Coronary artery (tissue), 2 donors: ENCODE results near the gene SP1.

ENCODE experiments used
- DNase-seq: peaks from one replicate; pipeline ENCODE4 v3.0.0-alpha.2; 2017; ENCODE audit warnings: low spot score
- H3K27ac ChIP-seq, 2 donors: fragments of 200-600 bp; sonication (generic); one replicate each; pipeline ENCODE4 v1.5.1; 2016 to 2019
- H3K4me3 ChIP-seq: fragments of 200-600 bp; sonication (generic); 2 replicates; pipeline ENCODE4 v1.5.1; 2016; ENCODE audit warnings: mild to moderate bottlenecking, moderate library complexity
- TF ChIP-seq, protein P1 (sequence below): fragments of 200-600 bp; sonication (generic); IDR thresholded peaks from one replicate; pipeline ENCODE4 v1.5.1; 2019; ENCODE audit warnings: antibody characterized with exemption

Gene SP1

GRCh38 chr12:53336181-53336681, 43.7 kb upstream of the SP1 start, which contains the start of gene SP7:
Gene SP7, minus strand, starts transcription at chr12:53336354. Its CDS starts 708 bp downstream, at chr12:53335646.
- H3K27ac ChIP-seq = no peak within 1 kb of the TSS
- H3K4me3 ChIP-seq = no peak within 1 kb of the TSS
- no peak for DNase-seq
- TF ChIP-seq, protein P1, sequence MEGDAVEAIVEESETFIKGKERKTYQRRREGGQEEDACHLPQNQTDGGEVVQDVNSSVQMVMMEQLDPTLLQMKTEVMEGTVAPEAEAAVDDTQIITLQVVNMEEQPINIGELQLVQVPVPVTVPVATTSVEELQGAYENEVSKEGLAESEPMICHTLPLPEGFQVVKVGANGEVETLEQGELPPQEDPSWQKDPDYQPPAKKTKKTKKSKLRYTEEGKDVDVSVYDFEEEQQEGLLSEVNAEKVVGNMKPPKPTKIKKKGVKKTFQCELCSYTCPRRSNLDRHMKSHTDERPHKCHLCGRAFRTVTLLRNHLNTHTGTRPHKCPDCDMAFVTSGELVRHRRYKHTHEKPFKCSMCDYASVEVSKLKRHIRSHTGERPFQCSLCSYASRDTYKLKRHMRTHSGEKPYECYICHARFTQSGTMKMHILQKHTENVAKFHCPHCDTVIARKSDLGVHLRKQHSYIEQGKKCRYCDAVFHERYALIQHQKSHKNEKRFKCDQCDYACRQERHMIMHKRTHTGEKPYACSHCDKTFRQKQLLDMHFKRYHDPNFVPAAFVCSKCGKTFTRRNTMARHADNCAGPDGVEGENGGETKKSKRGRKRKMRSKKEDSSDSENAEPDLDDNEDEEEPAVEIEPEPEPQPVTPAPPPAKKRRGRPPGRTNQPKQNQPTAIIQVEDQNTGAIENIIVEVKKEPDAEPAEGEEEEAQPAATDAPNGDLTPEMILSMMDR = no peak

GRCh38 chr12:53338017-53338416, 42.0 kb upstream of the SP1 start:
- Histone ChIP-seq H3K27ac (no peak overlapping the region), H3K4me3 (no peak overlapping the region)
- no peak for DNase-seq
- TF ChIP-seq, protein P1 = no peak

GRCh38 chr12:53338916-53339315, 41.1 kb upstream of the SP1 start:
- DNase-seq = no peak
- H3K27ac ChIP-seq = no peak overlapping the region
- TF ChIP-seq, protein P1 = no peak

GRCh38 chr12:53340398-53340797, 39.6 kb upstream of the SP1 start:
- DNase-seq = no peak
- Histone ChIP-seq H3K27ac (no peak overlapping the region), H3K4me3 (no peak overlapping the region)
- TF ChIP-seq, protein P1 = no peak

More at GRCh38 chr12:53338916-53339315, 41.1 kb upstream of the SP1 start:
- H3K4me3 ChIP-seq = no peak overlapping the region

GRCh38 chr12:53343449-53343848, 36.5 kb upstream of the SP1 start:
- no peak overlapping the region for H3K4me3 ChIP-seq
- TF ChIP-seq, protein P1 = no peak
- no peak overlapping the region for H3K27ac ChIP-seq
- DNase-seq = no peak

GRCh38 chr12:53343969-53344368, 36.0 kb upstream of the SP1 start:
- TF ChIP-seq, protein P1 = no peak
- Histone ChIP-seq H3K27ac (peak overlapping the region in 1 of 2 donors; percentile 88), H3K4me3 (peak overlapping the region; percentile 75)
- DNase-seq = no peak

DNA sequence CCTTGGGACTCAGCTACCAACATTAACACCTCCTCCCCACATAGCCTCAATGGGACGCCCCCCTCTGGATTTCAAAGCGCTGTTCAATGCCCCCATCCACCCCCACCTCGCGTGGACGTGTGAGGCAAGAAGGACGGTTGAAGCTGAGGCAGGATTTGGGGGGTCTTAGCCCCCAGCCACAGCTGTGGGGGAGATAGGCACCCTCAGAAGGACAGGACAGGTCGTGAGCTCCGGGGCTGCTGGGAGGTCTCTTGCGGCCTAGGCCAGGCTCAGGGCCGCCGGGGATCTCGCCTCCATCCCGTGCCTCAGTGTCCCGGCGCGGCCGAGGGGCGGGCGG, 35.5 kb upstream of the SP1 start:
- DNase-seq = peak; percentile 75
- H3K27ac ChIP-seq = peak overlapping the region; percentile 80 to 88
- H3K4me3 ChIP-seq = peak overlapping the region; percentile 75

More for the DNA sequence above, 35.5 kb upstream of the SP1 start:
- TF ChIP-seq, protein P1 = no peak
